GM18505 (cell line): Measurements from ENCODE around the gene FOS.

ENCODE experiments used
- ATAC-seq: cut with Tn5 transposase; IDR thresholded peaks from one replicate; pipeline ENCODE4 v1.9.1; 2021; ENCODE audit not compliant: unreplicated experiment
- POLR2A ChIP-seq: IDR thresholded peaks from 4 replicates; pipeline ENCODE4 v1.6.1; 2011; ENCODE audit warnings: borderline replicate concordance; ENCODE audit not compliant: insufficient read depth, insufficient read length; ENCODE audit errors: extremely low read depth

The FOS gene

GRCh38 chr14:75311356-75311755, 32.7 kb downstream of the FOS start:
- no peak for TF ChIP-seq POLR2A
- no peak for ATAC-seq

DNA sequence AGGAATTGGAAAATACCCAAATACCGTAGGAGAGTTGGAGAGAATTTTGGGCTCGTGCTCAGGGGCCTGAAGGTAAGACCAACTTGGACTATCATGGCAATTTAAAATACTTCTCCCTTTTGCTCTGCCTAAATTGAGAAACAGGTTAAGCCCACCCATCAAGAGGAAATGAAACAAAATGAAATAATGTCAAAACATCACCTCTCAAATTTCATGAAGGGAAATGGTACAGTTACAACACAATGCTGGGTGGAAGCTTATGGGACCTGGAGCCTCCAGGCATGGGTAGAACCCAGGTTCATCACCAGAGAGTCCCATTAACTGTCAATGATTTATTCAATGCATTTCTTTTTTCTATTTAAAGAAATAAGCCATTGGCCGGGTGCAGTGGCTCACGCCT, 33.7 kb downstream of the FOS start:
- no peak for ATAC-seq
- TF ChIP-seq POLR2A, result no peak

GRCh38 chr14:75313294-75313693, 34.7 kb downstream of the FOS start:
- no peak for ATAC-seq
- no peak for TF ChIP-seq POLR2A

DNA sequence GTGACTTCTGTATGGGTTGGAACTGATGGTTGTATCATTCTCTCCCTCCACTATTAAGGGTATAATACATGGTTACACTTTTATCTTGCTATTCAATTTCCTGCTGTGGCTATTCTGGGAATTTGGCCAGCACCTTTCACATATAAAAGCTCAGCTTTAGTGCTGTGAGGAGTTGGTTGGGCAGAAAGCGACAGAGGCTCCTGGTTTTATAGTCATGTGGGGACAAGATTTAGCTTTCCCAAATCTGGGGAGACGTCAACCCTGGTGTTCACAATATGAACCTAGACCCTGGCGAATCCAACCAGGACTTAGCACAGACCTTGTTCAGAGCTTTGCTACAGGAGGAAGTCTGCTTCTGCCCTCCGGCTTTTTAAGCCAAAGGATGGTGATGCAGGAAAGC, 36.5 kb downstream of the FOS start:
- TF ChIP-seq POLR2A, result no peak
- no peak for ATAC-seq

DNA sequence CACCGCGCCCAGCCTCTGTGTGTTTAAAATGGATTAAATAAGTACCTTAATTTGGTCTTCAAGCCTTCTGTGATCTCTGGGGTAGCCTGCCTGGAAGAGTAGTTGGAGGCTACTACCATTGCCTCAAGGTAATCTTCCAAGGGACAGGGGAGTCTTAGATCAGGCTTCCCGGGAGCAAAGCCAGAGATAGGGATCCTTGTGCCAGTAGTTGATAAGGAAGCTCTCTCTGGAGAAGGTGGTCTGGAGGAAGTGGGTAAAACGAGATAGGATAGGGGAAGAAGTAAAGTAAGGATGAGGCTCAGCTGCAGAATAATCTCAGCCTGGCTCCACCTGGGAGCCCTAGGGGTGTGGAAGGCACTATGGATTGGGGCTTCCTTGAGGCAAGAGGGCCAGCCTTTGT, 38.5 kb downstream of the FOS start:
- no peak for TF ChIP-seq POLR2A
- no peak for ATAC-seq

DNA sequence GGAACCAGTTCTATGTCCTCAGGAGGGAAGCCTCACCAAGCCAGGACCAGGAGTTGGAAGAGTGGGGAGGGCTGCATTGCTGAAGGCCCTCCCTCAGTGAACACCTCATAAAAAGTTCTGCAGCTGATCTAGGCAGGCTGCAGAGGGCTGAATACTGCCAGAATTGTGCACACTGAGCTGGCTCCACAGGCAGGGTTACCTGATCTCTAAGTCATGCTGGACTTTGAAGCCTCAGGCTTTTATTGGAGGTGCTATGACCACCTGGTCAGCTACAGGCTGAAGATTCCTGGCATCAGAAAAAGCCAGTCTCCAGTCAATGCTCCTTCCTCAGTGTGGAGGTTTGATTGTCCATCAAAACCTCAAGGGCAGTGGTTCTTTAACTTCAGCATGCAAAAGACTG, 39.7 kb downstream of the FOS start:
- no peak for ATAC-seq
- no peak for TF ChIP-seq POLR2A

GRCh38 chr14:75319021-75319420, 40.4 kb downstream of the FOS start:
- no peak for ATAC-seq

GRCh38 chr14:75320196-75320595, 41.6 kb downstream of the FOS start:
- no peak for ATAC-seq
- TF ChIP-seq POLR2A, result no peak

More at GRCh38 chr14:75319021-75319420, 40.4 kb downstream of the FOS start:
- TF ChIP-seq POLR2A, result no peak

GRCh38 chr14:75322746-75323145, 44.1 kb downstream of the FOS start:
- no peak for ATAC-seq

GRCh38 chr14:75323571-75323970, 44.9 kb downstream of the FOS start:
- ATAC-seq, result no peak
- no peak for TF ChIP-seq POLR2A

More at GRCh38 chr14:75322746-75323145, 44.1 kb downstream of the FOS start:
- no peak for TF ChIP-seq POLR2A

DNA sequence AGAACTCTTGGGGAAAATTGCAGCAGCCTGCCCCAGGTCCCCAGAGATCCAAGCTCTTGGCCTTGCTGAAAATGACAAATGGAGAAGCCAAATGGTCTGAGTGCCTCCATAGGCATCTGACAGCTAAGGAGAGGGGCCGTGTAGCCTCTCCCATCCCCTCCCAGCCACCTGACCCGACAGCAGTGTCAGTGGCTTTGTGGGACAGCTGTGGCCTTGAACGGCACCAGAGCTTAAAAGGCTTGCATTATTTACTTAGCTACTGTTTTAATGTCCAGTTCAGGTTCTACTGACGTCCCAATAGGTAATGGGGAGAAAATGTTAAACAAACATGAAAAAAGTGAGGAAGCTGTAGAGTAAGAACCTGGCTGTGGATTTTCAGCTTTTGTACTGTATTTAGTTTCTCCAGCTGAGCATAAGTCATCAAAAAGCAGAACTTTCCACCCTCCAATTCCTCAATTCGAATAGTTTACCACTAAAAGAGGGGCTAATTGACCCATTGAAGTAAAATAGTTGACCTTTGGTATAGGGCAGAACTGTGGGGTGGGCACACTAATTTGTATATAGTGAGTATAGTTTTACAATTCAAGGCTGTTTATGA, 50.0 kb downstream of the FOS start:
- ATAC-seq, result no peak

GRCh38 chr14:75329369-75329768, 50.7 kb downstream of the FOS start:
- no peak for ATAC-seq
- TF ChIP-seq POLR2A, result no peak

More for the DNA sequence above, 50.0 kb downstream of the FOS start:
- TF ChIP-seq POLR2A, result no peak

DNA sequence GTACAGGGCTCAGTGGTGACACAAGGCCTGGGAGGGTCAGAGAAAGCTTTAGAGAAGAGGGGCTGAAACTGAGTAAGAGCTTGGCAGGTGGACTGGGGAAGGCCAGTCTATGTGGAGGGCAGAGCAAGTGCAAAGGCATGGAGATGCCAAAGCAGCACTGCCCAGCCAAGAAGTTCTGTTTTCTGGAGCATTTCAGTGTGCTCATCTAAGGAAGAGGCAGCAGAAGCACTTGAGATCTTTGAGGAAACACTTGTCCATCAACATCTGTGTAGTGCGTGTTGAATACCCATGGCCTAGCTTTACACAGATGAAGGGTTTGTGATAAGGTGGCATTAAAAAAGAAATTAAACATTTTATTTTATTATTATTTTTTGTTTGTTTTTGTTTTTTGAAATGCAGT, 52.8 kb downstream of the FOS start:
- no peak for ATAC-seq
- TF ChIP-seq POLR2A, result no peak
